HCT116 (cell line): ENCODE data around the gene EPHA2. TPM values are rescaled to one million over a fixed set of nuclear protein-coding genes. Genes with fewer than 3 reads are reported as not detected.

ENCODE experiments used
- ATAC-seq: fragments of 200-7000 bp; cut with Tn5 transposase; 2 replicates; pipeline ENCODE4 v1.9.1; 2020; ENCODE audit warnings: mild to moderate bottlenecking, moderate library complexity
- BruUV-seq: library from RNA; stranded (reverse); fragments of 400-500 nt; replicated peaks from 2 replicates; lab custom pipeline; 2021; lab: Mats Ljungman, UMichigan
- CTCF ChIA-PET: fragments of 300-600 bp; sonication (Branson Sonifier 250); formaldehyde crosslinking; loops from one replicate; lab custom pipeline; 2021; ENCODE audit warnings: antibody characterized with exemption; lab: Charles Lee
- POLR2A ChIA-PET: fragments of 300-600, 350-600 bp; sonication (Branson Sonifier 250); formaldehyde crosslinking; loops from one replicate; lab custom pipeline; 2021; ENCODE audit warnings: antibody characterized with exemption; lab: Charles Lee
- RAD21 ChIA-PET, 2 experiments: fragments of 300-600 bp; sonication (Branson Sonifier 250); formaldehyde crosslinking; loops; one replicate each; lab custom pipeline; 2023; ENCODE audit warnings: low total read pairs in 2 of 2; ENCODE audit not compliant: uncharacterized antibody in 2 of 2, unreplicated experiment in 2 of 2, low non-redundant PET in 1 of 2; lab: Charles Lee
- DNase-seq: peaks from one replicate; pipeline ENCODE4 v3.0.0-alpha.2; 2010; ENCODE audit warnings: low read depth, low spot score
- H2AFZ ChIP-seq: fragments of 200-600 bp; shearing (Covaris generic), sonication (generic); 2 replicates; pipeline ENCODE4 v1.6.1; 2017; ENCODE audit warnings: low read depth, mixed run types, mixed read lengths, antibody characterized with exemption, low read length; ENCODE audit not compliant: poor library complexity, severe bottlenecking
- H3K27ac ChIP-seq: 2 replicates; pipeline ENCODE4 v1.5.1; 2012; ENCODE audit warnings: low read depth, low read length
- H3K27me3 ChIP-seq: fragments of 200-600 bp; sonication (generic); 2 replicates; pipeline ENCODE4 v1.6.1; 2016; ENCODE audit warnings: mixed run types, low read length, mixed read lengths; ENCODE audit not compliant: insufficient read depth
- H3K36me3 ChIP-seq, 2 experiments: fragments of 200-500 bp in 1 of 2; fragments of 200-600 bp in 1 of 2; sonication (Bioruptor generic) in 1 of 2; sonication (generic) in 1 of 2; 2 replicates each; pipeline versions ENCODE4 v1.5.1 to v1.6.1; 2014 to 2016; ENCODE audit warnings: low read length in 2 of 2, inconsistent platforms in 1 of 2, mixed read lengths in 1 of 2, mixed run types in 1 of 2; ENCODE audit not compliant: insufficient read depth in 2 of 2, control insufficient read depth in 1 of 2
- H3K4me1 ChIP-seq, 2 experiments: fragments of 200-600 bp in 1 of 2; sonication (generic) in 1 of 2; 2 replicates each; pipeline versions ENCODE4 v1.5.1 to v1.6.1; 2012 to 2017; ENCODE audit warnings: low read length in 2 of 2, inconsistent platforms in 1 of 2, mild to moderate bottlenecking in 1 of 2, mixed read lengths in 1 of 2, mixed run types in 1 of 2, moderate library complexity in 1 of 2; ENCODE audit not compliant: insufficient read depth in 2 of 2, control insufficient read depth in 1 of 2
- H3K4me2 ChIP-seq: fragments of 200-600 bp; sonication (generic); 2 replicates; pipeline ENCODE4 v1.6.1; 2017; ENCODE audit warnings: mixed run types, low read length, mixed read lengths
- H3K4me3 ChIP-seq, 2 experiments: fragments of 200-600 bp in 1 of 2; sonication (generic) in 1 of 2; replicated peaks in 1 of 2; 2 replicates each; pipeline ENCODE4 v1.5.1; 2011 to 2016; ENCODE audit warnings: low read length in 2 of 2, control low read depth in 1 of 2, low read depth in 1 of 2, mild to moderate bottlenecking in 1 of 2, mixed read lengths in 1 of 2, mixed run types in 1 of 2
- H3K79me2 ChIP-seq: fragments of 200-600 bp; sonication (generic); 2 replicates; pipeline ENCODE4 v1.6.1; 2017; ENCODE audit warnings: mild to moderate bottlenecking, mixed run types, low read length, moderate library complexity, mixed read lengths; ENCODE audit not compliant: insufficient read depth
- H3K9ac ChIP-seq: fragments of 200-600 bp; sonication (generic); 2 replicates; pipeline ENCODE4 v1.6.1; 2016; ENCODE audit warnings: low read length, mixed read lengths
- H3K9me2 ChIP-seq: fragments of 200-600 bp; sonication (generic), shearing (Covaris generic); 2 replicates; pipeline ENCODE4 v1.6.1; 2017; ENCODE audit warnings: mixed run types, mild to moderate bottlenecking, moderate library complexity; ENCODE audit not compliant: insufficient read depth
- H3K9me3 ChIP-seq, 2 experiments: fragments of 200-500 bp in 1 of 2; fragments of 200-600 bp in 1 of 2; sonication (Bioruptor generic) in 1 of 2; sonication (generic) in 1 of 2; 2 replicates each; pipeline ENCODE4 v1.6.1; 2014 to 2017; ENCODE audit warnings: low read length in 2 of 2, mixed read lengths in 2 of 2, inconsistent platforms in 1 of 2, low read depth in 1 of 2, mild to moderate bottlenecking in 1 of 2, mixed run types in 1 of 2, moderate library complexity in 1 of 2; ENCODE audit not compliant: control insufficient read depth in 1 of 2, insufficient read depth in 1 of 2
- H4K20me1 ChIP-seq: fragments of 200-600 bp; sonication (generic), shearing (Covaris generic); 2 replicates; pipeline ENCODE4 v1.6.1; 2017; ENCODE audit warnings: mixed run types, mild to moderate bottlenecking, moderate library complexity; ENCODE audit not compliant: insufficient read depth
- CEBPB ChIP-seq: IDR thresholded peaks from 2 replicates; pipeline ENCODE4 v1.6.1; 2012; ENCODE audit warnings: low read depth
- CTCF ChIP-seq, 3 experiments: fragments of 200-600 bp in 1 of 3; sonication (generic) in 1 of 3; IDR thresholded peaks in 2 of 3; conservative IDR thresholded peaks in 1 of 3; 2 replicates each; pipeline ENCODE4 v1.5.1; 2012 to 2017; ENCODE audit warnings: low read depth in 2 of 3, low read length in 2 of 3, antibody characterized with exemption in 1 of 3, borderline replicate concordance in 1 of 3, control low read depth in 1 of 3, mild to moderate bottlenecking in 1 of 3, mixed read lengths in 1 of 3, mixed run types in 1 of 3, moderate library complexity in 1 of 3; ENCODE audit not compliant: insufficient read depth in 1 of 3
- EGR1 ChIP-seq: IDR thresholded peaks from 2 replicates; pipeline ENCODE4 v1.6.1; 2012; ENCODE audit warnings: low read depth
- ELF1 ChIP-seq: IDR thresholded peaks from 2 replicates; pipeline ENCODE4 v1.6.1; 2012; ENCODE audit warnings: low read depth, borderline replicate concordance
- EZH2 ChIP-seq: fragments of 200-600 bp; sonication (generic); IDR thresholded peaks from 2 replicates; pipeline ENCODE4 v1.6.1; 2017; ENCODE audit warnings: antibody characterized with exemption, mixed run types
- EZH2phosphoT487 ChIP-seq: fragments of 200-600 bp; IDR thresholded peaks from 2 replicates; pipeline ENCODE4 v1.6.1; 2018; ENCODE audit warnings: antibody characterized with exemption, borderline replicate concordance
- FOSL1 ChIP-seq: IDR thresholded peaks from 2 replicates; pipeline ENCODE4 v1.6.1; 2012; ENCODE audit warnings: low read depth
- JUND ChIP-seq: IDR thresholded peaks from 2 replicates; pipeline ENCODE4 v1.6.1; 2012
- POLR2AphosphoS5 ChIP-seq: IDR thresholded peaks from 2 replicates; pipeline ENCODE4 v1.6.1; 2011; ENCODE audit warnings: mild to moderate bottlenecking, low read depth, low read length, moderate library complexity
- RAD21 ChIP-seq: IDR thresholded peaks from 2 replicates; pipeline ENCODE4 v1.6.1; 2012; ENCODE audit warnings: low read depth, mild to moderate bottlenecking
- REST ChIP-seq: IDR thresholded peaks from 2 replicates; pipeline ENCODE4 v1.6.1; 2012; ENCODE audit warnings: low read depth
- TCF7L2 ChIP-seq: IDR thresholded peaks from 2 replicates; pipeline ENCODE4 v1.7.0; 2011; ENCODE audit warnings: borderline replicate concordance, inconsistent platforms; ENCODE audit not compliant: insufficient read depth, insufficient read length; ENCODE audit errors: extremely low read depth
- YY1 ChIP-seq: IDR thresholded peaks from 2 replicates; pipeline ENCODE4 v1.6.1; 2011; ENCODE audit warnings: low read length, low read depth, moderate library complexity, mild to moderate bottlenecking; ENCODE audit not compliant: insufficient replicate concordance; ENCODE audit errors: extremely low read depth
- ZNF274 ChIP-seq: fragments of 200-500 bp; sonication (Bioruptor generic); IDR thresholded peaks from 2 replicates; pipeline ENCODE4 v1.6.1; 2014; ENCODE audit warnings: mild to moderate bottlenecking, low read depth, low read length, inconsistent platforms
- intact Hi-C: fragments of 100-400 bp; cut with micrococcal nuclease; formaldehyde crosslinking; loops from 2 replicates; pipeline ENCODE4 v1.10.0; 2022
- total RNA-seq: library from RNA; stranded (reverse); gene quantifications from one replicate; pipeline ENCODE4 v1.2.1, GENCODE V29; 2021; ENCODE audit not compliant: unreplicated experiment
- TF ChIP-seq, protein P1 (sequence below): IDR thresholded peaks from 2 replicates; pipeline ENCODE4 v1.6.1; 2012

EPHA2 gene
- total RNA-seq, 1 experiment from 2014 or later, result 164 TPM

- no peaks in the 10 kb centered on the region for H3K27me3 ChIP-seq
- no peak overlapping the region for H2AFZ ChIP-seq
- H3K27ac ChIP-seq, result no peak overlapping the region
- intact Hi-C loops, result no loop called here
- H3K4me1 ChIP-seq, result no peaks in the 10 kb centered on the region
- TF ChIP-seq YY1 (no peak), JUND (no peak)
- no peak for ATAC-seq
- ChIA-PET RAD21 (no interaction called here), CTCF (no interaction called here), POLR2A (no interaction called here)
- DNase-seq, result no peak
- peaks cover 79 to 88% of the 10 kb centered on the region in 2 experiments for H3K36me3 ChIP-seq
- no peak overlapping the region for H3K4me3 ChIP-seq
- H4K20me1 ChIP-seq, result peaks cover 10% of the 10 kb centered on the region; the same call in 1 of the 2 replicates
- H3K4me2 ChIP-seq, result no peak overlapping the region
- no peak overlapping the region for H3K9ac ChIP-seq
- no peaks in the 10 kb centered on the region for H3K9me3 ChIP-seq
- BruUV-seq, result no TSS peak
- H3K9me2 ChIP-seq, result no peaks in the 10 kb centered on the region
- H3K79me2 ChIP-seq, result peaks cover 83% of the 10 kb centered on the region
These were observed 24.1 kb downstream of the EPHA2 start for GRCh38 chr1:16131636-16132324.

DNA sequence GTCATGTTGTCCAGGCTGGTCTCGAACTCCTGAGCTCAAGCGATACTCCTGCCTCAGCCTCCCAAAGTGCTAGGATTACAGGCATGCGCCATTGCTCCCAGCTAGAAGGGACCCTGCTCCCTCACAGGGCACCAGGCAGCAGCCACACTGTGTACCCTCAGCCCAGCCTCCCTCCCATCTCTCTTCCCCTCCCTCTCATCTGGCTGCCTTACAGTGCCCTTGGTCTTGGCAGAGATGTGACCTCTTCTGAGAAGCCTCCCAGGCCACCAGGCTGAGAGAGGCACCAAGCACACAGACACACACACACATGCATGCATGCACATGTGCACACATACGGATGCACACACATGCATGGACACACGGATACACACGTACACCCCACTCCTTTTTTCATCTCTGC, 25.0 kb downstream of the EPHA2 start:
- Histone ChIP-seq H3K4me1 (no peaks in the 10 kb centered on the region), H3K27ac (no peak overlapping the region), H3K9me2 (no peaks in the 10 kb centered on the region), H3K4me2 (no peak overlapping the region), H4K20me1 (peaks cover 9% of the 10 kb centered on the region; the same call in 1 of the 2 replicates), H2AFZ (no peak overlapping the region), H3K79me2 (peaks cover 81% of the 10 kb centered on the region), H3K9me3 (no peaks in the 10 kb centered on the region), H3K36me3 (peaks cover 82 to 96% of the 10 kb centered on the region in 2 experiments), H3K4me3 (no peak overlapping the region), H3K27me3 (no peaks in the 10 kb centered on the region), H3K9ac (no peak overlapping the region)
- ChIA-PET CTCF (no interaction called here), RAD21 (no interaction called here), POLR2A (no interaction called here)
- BruUV-seq, result no TSS peak
- intact Hi-C loops, result no loop called here
- DNase-seq (no peak), ATAC-seq (no peak)
- TF ChIP-seq, protein P1, sequence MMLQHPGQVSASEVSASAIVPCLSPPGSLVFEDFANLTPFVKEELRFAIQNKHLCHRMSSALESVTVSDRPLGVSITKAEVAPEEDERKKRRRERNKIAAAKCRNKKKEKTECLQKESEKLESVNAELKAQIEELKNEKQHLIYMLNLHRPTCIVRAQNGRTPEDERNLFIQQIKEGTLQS, result no peak
- TF ChIP-seq ZNF274 (no peak), EZH2phosphoT487 (no peak), CEBPB (no peak), TCF7L2 (no peak), REST (no peak), POLR2AphosphoS5 (no peak), EZH2 (no peak), EGR1 (no peak), FOSL1 (no peak), CTCF (IDR thresholded peaks at IDR 0.05 in 2 of 3, conservative IDR thresholded peaks at IDR 0.05 in 1 of 3; ENCODE audit: borderline replicate concordance in 1 of 3, insufficient read depth in 1 of 3, low read depth in 2 of 3, low read length in 2 of 3) (no peak), RAD21 (no peak), ELF1 (no peak)
